Adipocyte (in vitro differentiated cells): Measurements from ENCODE around the gene BACE1-AS.

Experiments used
- DNase-seq: peaks from one replicate; pipeline ENCODE4 v3.0.0-alpha.2; 2015; ENCODE audit warnings: low read depth
- H3K27me3 ChIP-seq: replicated peaks from 2 replicates; pipeline ENCODE4 v1.7.0; 2013; ENCODE audit warnings: mild to moderate bottlenecking, low read length, moderate library complexity; ENCODE audit not compliant: control insufficient read depth, insufficient read depth
- H3K36me3 ChIP-seq: 2 replicates; pipeline ENCODE4 v1.7.0; 2013; ENCODE audit warnings: low read length, mild to moderate bottlenecking, moderate library complexity; ENCODE audit not compliant: control insufficient read depth, insufficient read depth, severe bottlenecking
- H3K4me1 ChIP-seq: 2 replicates; pipeline ENCODE4 v1.7.0; 2013; ENCODE audit warnings: mild to moderate bottlenecking, low read length, moderate library complexity; ENCODE audit not compliant: control insufficient read depth, insufficient read depth
- H3K4me3 ChIP-seq: 2 replicates; pipeline ENCODE4 v1.7.0; 2013; ENCODE audit warnings: mild to moderate bottlenecking, low read length, moderate library complexity
- H3K9ac ChIP-seq: 2 replicates; pipeline ENCODE4 v1.7.0; 2013; ENCODE audit warnings: mild to moderate bottlenecking, low read length, moderate library complexity
- H3K9me3 ChIP-seq: 2 replicates; pipeline ENCODE4 v1.7.0; 2013; ENCODE audit warnings: mild to moderate bottlenecking, low read length, moderate library complexity; ENCODE audit not compliant: control insufficient read depth

Gene BACE1-AS

DNA sequence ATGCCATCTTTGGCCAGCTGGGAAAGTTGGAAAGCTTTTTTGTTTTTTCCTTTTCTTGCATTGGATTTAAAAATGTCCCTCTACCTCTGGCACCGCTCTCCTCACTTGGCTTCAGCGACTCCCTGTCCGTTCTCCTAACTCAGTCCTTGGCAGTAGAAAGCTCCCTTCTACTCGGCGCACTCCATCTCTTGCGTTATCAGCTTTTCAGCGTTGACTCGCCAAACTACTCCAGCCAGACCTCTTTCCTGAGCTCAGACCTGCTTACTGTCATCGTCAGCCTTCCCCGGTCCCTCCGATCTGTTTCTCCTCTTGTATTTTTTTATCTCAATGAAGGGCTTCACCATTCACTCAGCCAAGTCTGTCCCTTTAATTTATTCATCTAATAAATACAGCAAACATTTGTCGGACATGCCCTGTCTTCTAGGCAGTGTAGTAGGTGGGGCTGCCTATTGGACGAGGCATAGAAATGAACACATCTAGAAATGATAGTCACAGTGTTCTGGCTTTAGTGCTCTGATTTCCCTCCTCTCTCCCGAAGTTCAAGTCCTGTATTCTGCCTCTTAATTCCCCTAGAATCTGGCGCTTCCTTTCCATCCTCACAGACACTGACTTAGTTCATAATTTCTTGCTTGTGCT is 37.3 kb downstream of the BACE1-AS start:
- H3K4me1 ChIP-seq = peaks cover 20% of the 10 kb centered on the region
- H3K36me3 ChIP-seq = no peaks in the 10 kb centered on the region
- H3K27me3 ChIP-seq = no peaks in the 10 kb centered on the region
- H3K4me3 ChIP-seq = peak overlapping the region; percentile 90
- H3K9ac ChIP-seq = peak overlapping the region; percentile 92
- H3K9me3 ChIP-seq = no peaks in the 10 kb centered on the region
- DNase-seq = peak; percentile 73

GRCh38 chr11:117332843-117333242 is 41.7 kb downstream of the BACE1-AS start:
- DNase-seq = no peak
- Histone ChIP-seq H3K9ac (no peak overlapping the region), H3K4me3 (no peak overlapping the region), H3K4me1 (peaks cover 20% of the 10 kb centered on the region), H3K36me3 (peaks cover 15% of the 10 kb centered on the region), H3K27me3 (no peaks in the 10 kb centered on the region), H3K9me3 (no peaks in the 10 kb centered on the region)

DNA sequence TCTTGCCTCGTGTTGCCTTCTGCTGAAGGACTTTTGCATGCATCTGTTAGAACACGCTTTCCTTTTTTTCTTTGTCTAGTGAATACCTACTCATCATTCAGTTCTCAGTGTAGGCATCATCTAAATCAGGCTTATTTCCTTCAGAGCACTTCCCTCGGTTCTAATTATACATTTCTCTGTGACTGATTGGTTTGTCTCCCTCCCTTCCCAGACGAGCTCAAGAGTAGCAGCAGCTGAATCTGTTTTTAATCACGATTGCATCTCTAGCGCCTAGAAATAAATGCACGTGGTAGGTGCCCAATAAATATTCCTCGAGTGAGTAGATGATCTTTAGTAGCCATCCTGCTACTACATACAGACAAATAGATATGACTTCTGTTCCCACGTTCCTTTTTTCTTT is 42.8 kb downstream of the BACE1-AS start:
- no peak overlapping the region for H3K9ac ChIP-seq
- DNase-seq = no peak
- no peak overlapping the region for H3K4me3 ChIP-seq
- peaks cover 24% of the 10 kb centered on the region for H3K36me3 ChIP-seq
- no peaks in the 10 kb centered on the region for H3K27me3 ChIP-seq
- peaks cover 16% of the 10 kb centered on the region for H3K4me1 ChIP-seq
- H3K9me3 ChIP-seq = no peaks in the 10 kb centered on the region

DNA sequence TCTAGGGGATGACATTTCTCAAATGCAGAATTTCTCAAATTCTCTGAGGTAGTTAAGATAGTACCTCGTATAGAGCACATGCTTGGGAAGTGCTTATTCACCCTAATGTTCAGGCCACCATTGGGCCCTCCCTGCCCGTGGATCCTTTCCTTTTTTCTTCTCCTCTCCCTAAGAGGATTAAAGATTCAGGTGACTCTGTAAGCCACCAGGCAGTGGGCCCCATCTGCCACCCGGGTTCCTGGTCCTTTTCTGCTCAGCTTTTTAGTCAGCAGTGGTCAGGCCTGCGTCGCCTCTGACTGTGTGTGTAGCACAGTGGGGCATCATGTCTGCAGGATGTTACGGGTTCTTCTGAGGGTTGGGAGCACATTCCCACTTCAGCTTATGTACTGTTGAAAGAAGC is 43.8 kb downstream of the BACE1-AS start:
- no peaks in the 10 kb centered on the region for H3K9me3 ChIP-seq

GRCh38 chr11:117335399-117335798 is 44.3 kb downstream of the BACE1-AS start:
- Histone ChIP-seq H3K4me3 (no peak overlapping the region), H3K4me1 (peaks cover 4% of the 10 kb centered on the region), H3K9me3 (no peaks in the 10 kb centered on the region), H3K27me3 (no peaks in the 10 kb centered on the region), H3K9ac (no peak overlapping the region), H3K36me3 (peaks cover 38% of the 10 kb centered on the region)
- no peak for DNase-seq

More for the DNA sequence above, 43.8 kb downstream of the BACE1-AS start:
- no peak for DNase-seq
- H3K4me1 ChIP-seq = peaks cover 7% of the 10 kb centered on the region
- H3K27me3 ChIP-seq = no peaks in the 10 kb centered on the region
- H3K9ac ChIP-seq = no peak overlapping the region
- H3K4me3 ChIP-seq = no peak overlapping the region
- peaks cover 33% of the 10 kb centered on the region for H3K36me3 ChIP-seq

DNA sequence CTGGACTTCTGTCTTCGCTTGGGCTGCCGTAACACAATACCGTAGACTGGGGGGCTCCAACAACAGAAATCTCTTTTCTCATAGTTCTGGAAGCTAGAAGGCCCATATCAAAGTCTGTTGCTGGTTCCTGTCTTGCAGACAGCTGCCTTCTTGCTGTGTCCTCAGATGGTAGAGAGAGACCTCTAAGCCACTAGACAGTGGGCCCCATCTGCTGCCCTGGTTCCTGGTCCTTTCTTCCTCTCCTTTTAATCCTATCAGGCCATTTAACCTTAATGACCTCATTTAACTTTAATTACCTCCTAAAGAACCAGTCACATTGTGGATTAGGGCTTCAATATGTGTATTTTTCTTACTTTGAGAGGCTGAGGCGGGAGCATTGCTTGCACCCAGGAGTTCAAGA is 45.9 kb downstream of the BACE1-AS start:
- peaks cover 53% of the 10 kb centered on the region for H3K36me3 ChIP-seq
- no peaks in the 10 kb centered on the region for H3K4me1 ChIP-seq
- no peaks in the 10 kb centered on the region for H3K27me3 ChIP-seq
- no peak overlapping the region for H3K9ac ChIP-seq
- DNase-seq = no peak
- no peaks in the 10 kb centered on the region for H3K9me3 ChIP-seq
- H3K4me3 ChIP-seq = no peak overlapping the region
